PC-9 (cell line): ENCODE results near the gene BMF. TPM values are rescaled to one million over a fixed set of nuclear protein-coding genes. Genes with fewer than 3 reads are reported as not detected.

Experiments
- BruUV-seq: library from RNA; stranded (reverse); fragments of 400-500 nt; replicated peaks from 2 replicates; lab custom pipeline; 2021; lab: Mats Ljungman, UMichigan
- CTCF ChIA-PET: fragments of 300-600 bp; sonication (Branson Sonifier 250); formaldehyde crosslinking; loops from one replicate; lab custom pipeline; 2022; ENCODE audit warnings: antibody characterized with exemption; lab: Charles Lee
- POLR2A ChIA-PET: fragments of 300-600 bp; sonication (Branson Sonifier 250); formaldehyde crosslinking; loops from one replicate; lab custom pipeline; 2022; ENCODE audit warnings: antibody characterized with exemption; ENCODE audit not compliant: unreplicated experiment; lab: Charles Lee
- DNase-seq, 2 experiments: peaks; one replicate each; pipeline versions ENCODE4 v3.0.0 to v3.0.0-alpha.2; 2015 to 2022; ENCODE audit warnings: mixed read lengths in 1 of 2
- H2AFZ ChIP-seq: fragments of 200-600 bp; sonication (generic); 2 replicates; pipeline ENCODE4 v1.8.1; 2017; ENCODE audit warnings: antibody characterized with exemption
- H3F3A ChIP-seq: fragments of 200-600 bp; sonication (generic); 2 replicates; pipeline ENCODE4 v1.8.1; 2017; ENCODE audit warnings: antibody characterized with exemption, mild to moderate bottlenecking, low read depth; ENCODE audit not compliant: insufficient read depth
- H3K27ac ChIP-seq: fragments of 200-600 bp; sonication (generic); 2 replicates; pipeline ENCODE4 v1.6.1; 2016; ENCODE audit warnings: mixed run types
- H3K27me3 ChIP-seq: fragments of 200-600 bp; sonication (generic); 2 replicates; pipeline ENCODE4 v1.6.1; 2016; ENCODE audit warnings: low read depth, mixed run types; ENCODE audit not compliant: insufficient read depth
- H3K36me3 ChIP-seq: fragments of 200-600 bp; sonication (generic); 2 replicates; pipeline ENCODE4 v1.6.1; 2016; ENCODE audit warnings: low read depth, mixed run types
- H3K4me1 ChIP-seq: fragments of 200-600 bp; sonication (generic); replicated peaks from 2 replicates; pipeline ENCODE4 v1.6.1; 2016; ENCODE audit warnings: mixed run types; ENCODE audit not compliant: insufficient read depth
- H3K4me2 ChIP-seq: fragments of 200-600 bp; sonication (generic); 2 replicates; pipeline ENCODE4 v1.6.1; 2017; ENCODE audit warnings: mixed run types
- H3K4me3 ChIP-seq: fragments of 200-600 bp; sonication (generic); 2 replicates; pipeline ENCODE4 v1.6.1; 2016; ENCODE audit warnings: mixed run types
- H3K79me2 ChIP-seq: fragments of 200-600 bp; sonication (generic); 2 replicates; pipeline ENCODE4 v1.6.1; 2017; ENCODE audit warnings: low read depth, mixed run types
- H3K9me2 ChIP-seq: fragments of 200-600 bp; sonication (generic); 2 replicates; pipeline ENCODE4 v1.8.1; 2017; ENCODE audit warnings: mild to moderate bottlenecking; ENCODE audit not compliant: insufficient read depth
- H3K9me3 ChIP-seq: fragments of 200-600 bp; sonication (generic); 2 replicates; pipeline ENCODE4 v1.8.1; 2016; ENCODE audit warnings: low read depth; ENCODE audit not compliant: insufficient read depth
- H4K20me1 ChIP-seq: fragments of 200-600 bp; sonication (generic); 2 replicates; pipeline ENCODE4 v1.8.1; 2017; ENCODE audit not compliant: insufficient read depth
- CTCF ChIP-seq: fragments of 200-600 bp; sonication (generic); conservative IDR thresholded peaks from 2 replicates; pipeline ENCODE4 v1.6.1; 2017; ENCODE audit warnings: mixed run types, antibody characterized with exemption, mild to moderate bottlenecking, moderate library complexity
- EZH2 ChIP-seq: fragments of 200-600 bp; sonication (generic); IDR thresholded peaks from 2 replicates; pipeline ENCODE4 v1.8.0; 2017; ENCODE audit warnings: antibody characterized with exemption, low read depth
- intact Hi-C: fragments of 100-400 bp; cut with micrococcal nuclease; formaldehyde crosslinking; loops from one replicate; pipeline ENCODE4 v1.10.0; 2022; ENCODE audit not compliant: unreplicated experiment
- total RNA-seq: library from RNA; stranded (reverse); gene quantifications from 2 replicates; pipeline ENCODE4 v1.2.3, GENCODE V29; 2021

The BMF gene
- total RNA-seq, 1 experiment from 2014 or later: 11.0 TPM

DNA sequence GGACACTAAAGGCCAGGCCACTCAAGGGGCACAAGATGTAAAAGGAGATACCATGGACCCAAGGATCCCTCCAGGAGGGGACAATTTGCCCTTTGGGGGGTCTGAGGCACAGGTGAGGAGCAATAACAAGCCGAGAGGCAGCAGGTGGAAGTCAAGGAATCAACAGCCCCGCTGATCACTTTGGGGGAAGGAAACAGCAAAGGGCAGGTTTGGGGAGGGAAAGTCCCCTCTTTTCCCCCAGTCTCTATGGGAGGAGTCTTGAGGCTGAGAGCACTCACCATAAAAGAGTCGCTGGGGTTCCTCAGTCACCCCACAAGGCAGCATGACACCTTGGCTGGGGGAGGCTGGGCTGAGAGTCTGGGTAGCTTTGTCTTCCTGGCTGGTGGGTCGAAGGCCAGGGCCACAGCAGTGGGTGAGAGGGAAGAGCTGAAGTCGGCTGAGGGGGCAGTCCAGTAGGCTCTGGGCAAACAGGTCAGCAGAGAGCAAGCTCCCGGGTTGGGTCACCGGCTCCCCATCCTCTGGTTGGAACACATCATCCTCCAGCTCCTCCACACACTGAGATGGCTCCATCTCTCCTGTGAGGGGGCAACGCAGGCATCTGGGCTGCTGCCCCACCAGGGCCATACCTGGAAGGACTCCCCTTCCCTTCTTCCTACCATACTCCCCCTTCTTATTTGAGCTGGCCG is 3.0 kb downstream of the BMF start:
- POLR2A ChIA-PET: interaction anchor here (0.9 kb wide), 1 partner anchor 29 kb away, joined by 10 read pairs; no protein-coding TSS in a partner anchor
- Histone ChIP-seq H3K36me3 (no peaks in the 10 kb centered on the region), H3K9me2 (no peaks in the 10 kb centered on the region), H3K27ac (peak overlapping the region; percentile 60; the same call in 1 of the 2 replicates), H4K20me1 (no peaks in the 10 kb centered on the region), H2AFZ (no peak overlapping the region), H3K9me3 (no peaks in the 10 kb centered on the region), H3K4me1 (peaks cover 74% of the 10 kb centered on the region), H3K4me2 (peak overlapping the region; percentile 87), H3K27me3 (no peaks in the 10 kb centered on the region), H3K4me3 (no peak overlapping the region), H3F3A (peaks cover 50% of the 10 kb centered on the region), H3K79me2 (no peaks in the 10 kb centered on the region)
- no TSS peak for BruUV-seq
- intact Hi-C loops: loop anchor here (5.0 to 10.0 kb wide), 3 partner anchors 149 to 769 kb away; partner anchors contain the start of genes FSIP1 and RHOV
- no peak for TF ChIP-seq CTCF
- CTCF ChIA-PET: interaction anchor here (0.6 to 4.6 kb wide), 5 partner anchors 29 to 68 kb away, joined by 3 to 67 read pairs (median 7); no protein-coding TSS in a partner anchor
- no peak for DNase-seq

- Histone ChIP-seq H3K4me3 (no peak overlapping the region), H3K27me3 (no peaks in the 10 kb centered on the region), H3K79me2 (no peaks in the 10 kb centered on the region), H4K20me1 (no peaks in the 10 kb centered on the region), H3K9me3 (no peaks in the 10 kb centered on the region), H3K36me3 (no peaks in the 10 kb centered on the region), H2AFZ (no peak overlapping the region), H3K9me2 (no peaks in the 10 kb centered on the region), H3K4me1 (peaks cover 81% of the 10 kb centered on the region), H3K4me2 (peak overlapping the region; percentile 87), H3K27ac (no peak overlapping the region), H3F3A (peaks cover 50% of the 10 kb centered on the region)
- CTCF ChIA-PET: interaction anchor here (1.1 to 4.6 kb wide), 2 partner anchors 29 to 58 kb away, joined by 3 to 67 read pairs; no protein-coding TSS in a partner anchor
- no TSS peak for BruUV-seq
- peak; percentile 81 for TF ChIP-seq CTCF
- TF ChIP-seq EZH2: no peak
- DNase-seq: peak; percentile 65 to 88
- intact Hi-C loops: loop anchor here (5.0 to 10.0 kb wide), 3 partner anchors 150 to 770 kb away; partner anchors contain the start of genes FSIP1 and RHOV
- POLR2A ChIA-PET: no interaction called here
Measured at GRCh38 chr15:40104865-40105516, 3.7 kb downstream of the BMF start.

DNA sequence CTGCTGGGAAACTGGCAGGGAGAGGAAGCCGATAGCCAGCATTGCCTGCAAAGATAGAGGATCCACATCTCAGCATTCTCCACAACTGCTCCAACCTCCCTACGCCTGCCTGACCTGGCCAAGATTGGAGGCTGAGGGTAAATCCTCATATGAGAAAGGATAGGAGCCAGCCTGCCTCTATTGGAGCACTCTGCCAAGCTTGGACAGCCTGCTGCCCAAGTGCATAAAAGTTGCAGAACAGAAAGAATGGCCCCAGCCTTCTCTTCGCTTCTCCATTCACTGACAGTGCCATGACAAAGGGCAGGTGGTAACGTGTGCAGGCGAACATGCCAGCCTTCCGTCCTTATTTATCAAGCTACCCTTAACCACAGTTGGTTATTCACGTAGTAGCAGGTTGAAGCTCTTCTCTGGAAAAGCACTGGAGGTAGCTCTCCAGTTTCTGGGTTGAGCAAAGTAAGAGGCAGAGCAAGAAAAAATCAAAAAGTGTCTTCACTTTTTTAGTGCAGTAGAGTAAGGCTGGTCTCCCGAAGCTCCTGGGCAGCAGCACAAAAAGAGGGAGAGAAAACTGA is 4.3 kb downstream of the BMF start:
- Histone ChIP-seq H3K9me3 (no peaks in the 10 kb centered on the region), H2AFZ (no peak overlapping the region), H3K27ac (no peak overlapping the region), H3K4me2 (peak overlapping the region; percentile 87), H3K4me3 (no peak overlapping the region), H3K9me2 (no peaks in the 10 kb centered on the region), H3K36me3 (no peaks in the 10 kb centered on the region), H3K27me3 (no peaks in the 10 kb centered on the region), H3K79me2 (no peaks in the 10 kb centered on the region), H3F3A (peaks cover 50% of the 10 kb centered on the region), H4K20me1 (no peaks in the 10 kb centered on the region), H3K4me1 (peaks cover 87% of the 10 kb centered on the region)
- TF ChIP-seq EZH2 (no peak), CTCF (no peak)
- no peak for DNase-seq
- no TSS peak for BruUV-seq
- CTCF ChIA-PET: interaction anchor here (1.0 to 4.6 kb wide), 3 partner anchors 28 to 57 kb away, joined by 3 to 67 read pairs (median 3); no protein-coding TSS in a partner anchor
- intact Hi-C loops: loop anchor here (10.0 kb wide), 2 partner anchors 150 to 770 kb away; partner anchors contain the start of gene RHOV
- POLR2A ChIA-PET: interaction anchor here (0.6 kb wide), 1 partner anchor 307 kb away, joined by 3 read pairs; no protein-coding TSS in a partner anchor
